Glomerular visceral epithelial cell (primary cell): ENCODE measurements around the gene LACRT.
A peak's percentile ranks its signal among the peaks of the same experiment; 100 is the strongest.

ENCODE experiments used
- DNase-seq: peaks from one replicate; pipeline ENCODE4 v3.0.0-alpha.2; 2016; ENCODE audit errors: extremely low spot score

The LACRT gene

GRCh38 chr12:54602661-54603060 is 32.0 kb downstream of the LACRT start:
- no peak for DNase-seq

DNA sequence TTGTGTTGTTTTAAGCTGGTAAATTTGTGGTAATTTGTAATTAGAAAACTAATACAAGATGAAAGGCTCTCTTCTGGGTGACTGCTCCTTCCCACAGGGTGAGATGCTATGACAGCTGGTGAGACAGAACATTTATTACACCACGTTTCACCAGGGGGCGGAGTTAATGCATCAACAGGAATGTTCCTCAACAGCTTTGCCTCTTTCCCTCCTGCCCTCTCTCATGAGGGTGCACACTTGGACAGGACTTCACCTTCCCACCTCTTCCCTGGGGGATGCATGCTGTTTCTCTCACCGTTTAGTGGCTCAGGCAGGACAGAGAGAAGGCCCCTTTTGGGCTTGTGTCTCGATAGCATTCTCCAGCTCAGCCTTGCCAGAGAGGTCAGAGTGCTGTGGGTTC is 32.9 kb downstream of the LACRT start:
- no peak for DNase-seq

DNA sequence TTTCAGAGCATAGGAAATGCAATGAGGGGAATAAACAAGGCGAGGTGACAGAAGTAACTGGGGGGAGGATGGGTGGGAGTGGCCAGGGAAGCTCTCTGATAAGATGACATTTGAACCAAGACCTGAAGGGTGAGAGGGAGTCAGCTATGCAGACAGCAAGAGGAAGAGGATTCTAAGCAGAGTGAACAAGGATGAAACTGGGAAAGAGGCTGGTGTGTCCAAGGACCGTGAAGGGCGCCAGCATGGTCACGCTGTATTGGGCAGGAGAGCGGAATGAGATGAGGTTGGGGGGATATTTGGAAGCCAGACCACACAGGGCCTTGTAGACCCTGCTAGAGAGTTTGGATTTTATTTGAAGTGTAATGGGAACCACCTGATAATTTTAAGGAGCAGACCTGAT is 35.7 kb downstream of the LACRT start:
- no peak for DNase-seq

- peak; percentile 62 for DNase-seq
Measured at GRCh38 chr12:54596526-54596946, 38.2 kb downstream of the LACRT start.

DNA sequence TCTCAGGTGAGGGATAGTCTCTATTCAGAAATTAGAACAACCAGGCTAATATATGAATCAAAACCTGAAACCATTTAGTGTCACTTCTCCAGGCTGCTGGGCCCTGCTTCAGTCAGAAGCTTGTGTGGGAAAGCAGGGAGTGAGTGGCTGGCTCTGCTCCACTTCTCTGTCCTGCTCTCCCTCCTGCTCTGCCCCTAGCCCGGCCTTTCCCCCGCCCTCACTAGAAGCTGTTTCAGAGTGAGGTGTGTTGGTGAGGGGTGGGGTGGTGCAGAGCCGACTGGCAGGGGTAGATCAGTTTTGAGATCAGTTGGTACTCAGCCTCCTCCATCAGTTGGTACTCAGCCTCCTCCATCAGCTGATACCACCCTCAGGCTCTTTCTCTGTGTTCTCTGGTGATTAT is 39.2 kb downstream of the LACRT start:
- no peak for DNase-seq

- peak; percentile 25 for DNase-seq
Measured at GRCh38 chr12:54593725-54594124, 41.0 kb downstream of the LACRT start.

DNA sequence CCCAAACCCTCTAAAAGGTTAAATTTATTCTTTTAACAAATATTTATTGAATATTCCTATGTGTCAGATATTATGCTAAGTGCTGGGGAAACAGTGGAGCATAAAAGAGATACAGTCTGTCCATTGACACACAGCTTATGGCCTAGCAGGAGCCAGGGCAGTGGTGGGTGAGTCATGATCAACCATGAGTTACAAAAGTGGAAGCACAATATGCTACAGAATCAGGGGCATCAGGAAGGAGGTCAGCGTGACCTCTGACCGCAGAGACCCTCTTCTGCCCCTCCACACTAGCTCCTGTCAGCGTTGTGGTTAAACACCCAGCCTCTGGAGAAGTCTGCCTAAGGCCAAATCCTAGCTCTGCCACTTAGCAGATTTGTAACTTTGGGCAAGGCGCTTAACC is 41.6 kb downstream of the LACRT start:
- peak; percentile 61 for DNase-seq

DNA sequence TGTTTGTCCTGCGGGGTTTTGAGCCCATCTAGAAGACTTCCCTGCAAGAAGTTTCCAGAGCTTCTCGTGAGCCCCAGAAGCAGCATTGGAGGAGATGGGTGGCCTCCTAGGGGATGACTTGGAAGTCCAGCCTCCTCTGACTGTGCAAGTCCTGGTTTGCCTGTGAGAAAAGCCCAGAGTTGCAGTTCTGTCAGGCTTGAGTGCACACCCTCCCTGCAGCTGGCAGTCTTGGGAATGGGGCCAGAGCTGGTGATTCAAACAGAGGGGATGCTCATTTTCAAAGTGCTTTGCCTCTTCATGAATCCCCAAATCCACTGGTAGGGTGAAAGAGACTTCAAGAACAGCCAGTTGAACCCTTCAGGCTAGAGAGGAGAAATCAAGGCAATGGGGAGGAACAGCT is 42.4 kb downstream of the LACRT start:
- DNase-seq, result peak; percentile 87

DNA sequence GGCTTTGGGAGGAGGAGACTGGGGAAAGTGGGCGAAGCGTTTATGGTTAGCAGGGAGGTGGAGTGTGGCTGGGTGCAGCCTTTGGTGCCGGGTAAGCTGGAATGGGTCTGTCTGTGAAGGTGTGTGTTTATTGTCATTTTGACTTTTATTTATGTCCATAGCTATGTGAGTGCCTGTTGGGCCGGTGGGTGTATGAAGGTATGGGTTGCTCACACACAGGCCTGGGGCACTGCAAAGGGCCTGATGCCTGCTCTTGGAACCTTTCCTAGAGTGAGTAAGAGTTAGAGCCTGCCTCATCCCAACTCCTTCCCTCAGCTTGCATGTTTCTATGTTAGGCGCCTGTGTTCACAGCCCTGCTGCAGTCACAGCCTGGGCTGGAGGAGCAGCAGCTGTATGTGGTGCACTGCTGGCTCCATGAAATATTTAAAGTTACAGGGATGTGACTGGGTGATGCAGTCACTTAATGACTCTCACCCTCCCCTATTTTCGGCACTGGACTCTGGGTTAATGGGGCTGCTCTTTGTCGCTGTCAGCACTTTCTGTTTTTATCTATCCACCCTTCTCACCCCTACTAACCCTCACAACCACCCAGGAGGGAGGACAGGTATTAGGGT is 43.6 kb downstream of the LACRT start:
- peak; percentile 17 for DNase-seq

DNA sequence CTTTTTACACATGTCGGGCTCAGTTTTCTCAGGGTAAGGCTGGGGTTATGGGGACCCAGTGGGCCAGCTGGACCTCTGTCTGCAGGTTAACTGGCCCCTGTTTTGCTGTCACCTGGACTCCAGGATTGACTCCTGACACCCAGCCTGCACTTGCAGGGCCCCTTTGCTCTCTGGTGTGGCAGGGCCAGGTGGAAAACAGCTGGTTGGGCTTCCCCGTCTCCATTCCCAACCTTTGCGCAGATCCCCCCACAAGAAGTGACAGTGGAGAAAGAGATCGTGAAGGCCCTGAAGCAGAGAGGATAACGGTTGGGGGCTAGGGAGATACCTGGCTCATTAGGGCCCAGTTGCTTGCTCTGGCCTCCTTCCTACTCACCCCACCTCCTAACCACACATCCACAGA is 44.7 kb downstream of the LACRT start:
- DNase-seq, result no peak

DNA sequence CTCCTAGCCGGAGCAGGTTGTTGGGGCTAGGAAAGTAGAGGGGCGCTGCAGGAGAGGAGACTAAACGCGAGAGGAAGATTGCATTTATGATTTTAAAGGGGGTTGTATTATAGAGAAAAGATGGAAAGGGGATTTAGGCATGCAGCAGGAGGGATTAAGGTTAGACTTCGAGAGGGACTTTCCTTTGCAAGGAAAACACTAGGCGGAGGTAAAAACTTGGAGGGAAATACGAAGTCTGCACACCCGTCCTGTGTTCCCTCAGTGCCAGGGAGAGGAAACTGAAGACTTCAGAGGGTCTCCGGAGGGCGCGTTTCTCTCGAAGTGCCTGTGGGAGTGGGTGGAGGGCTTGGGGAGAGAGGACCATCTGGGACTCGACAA is 45.8 kb downstream of the LACRT start:
- DNase-seq, result no peak

- no peak for DNase-seq
Measured at GRCh38 chr12:54588110-54588889, 46.4 kb downstream of the LACRT start, which contains the start of gene PPP1R1A. Gene PPP1R1A (minus strand): TSS chr12:54588659. CDS start chr12:54588488, 171 bp downstream.

GRCh38 chr12:54587315-54587873 is 47.3 kb downstream of the LACRT start:
- DNase-seq, result no peak

- DNase-seq, result no peak
Measured at GRCh38 chr12:54586620-54587019, 48.1 kb downstream of the LACRT start.

- DNase-seq, result no peak
Measured at GRCh38 chr12:54585243-54585642, 49.5 kb downstream of the LACRT start.

GRCh38 chr12:54584128-54584527 is 50.6 kb downstream of the LACRT start:
- no peak for DNase-seq

- no peak for DNase-seq
Measured at GRCh38 chr12:54583726-54584125, 51.0 kb downstream of the LACRT start.

DNA sequence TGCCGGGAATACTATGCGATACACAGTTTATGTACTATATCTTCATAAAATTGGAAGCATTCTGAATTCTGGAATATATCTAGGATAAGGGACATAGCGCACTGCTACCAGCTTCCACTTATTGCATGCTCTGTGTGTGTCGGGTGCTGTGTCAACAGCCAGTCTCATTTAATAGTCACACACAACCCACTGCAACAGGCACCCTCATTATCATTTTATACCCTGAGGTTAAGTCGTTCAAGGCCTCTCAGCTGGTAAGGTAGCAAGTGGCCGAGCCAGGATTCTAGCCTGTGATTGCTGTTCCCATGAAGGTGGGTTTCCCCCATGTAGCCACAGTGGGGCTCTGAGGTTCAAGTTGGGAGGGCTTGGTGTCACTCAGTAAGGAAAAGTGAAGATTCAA is 53.3 kb downstream of the LACRT start:
- no peak for DNase-seq
